WERI-Rb-1 (cell line): Measurements from ENCODE around the gene MYO7B.

ENCODE experiments used
- DNase-seq: peaks from one replicate; pipeline ENCODE4 v3.0.0-alpha.2; 2020
- H3K27ac ChIP-seq: fragments of 250-450 bp; sonication (Bioruptor Pico); 2 replicates; pipeline ENCODE4 v1.5.1; 2020; ENCODE audit warnings: mild to moderate bottlenecking, moderate library complexity
- H3K27me3 ChIP-seq: fragments of 250-450 bp; sonication (Bioruptor Pico); 2 replicates; pipeline ENCODE4 v1.5.1; 2021; ENCODE audit warnings: mild to moderate bottlenecking, low read depth, moderate library complexity; ENCODE audit not compliant: insufficient read depth, severe bottlenecking
- H3K36me3 ChIP-seq: fragments of 250-450 bp; sonication (Bioruptor Pico); 2 replicates; pipeline ENCODE4 v1.5.1; 2020; ENCODE audit warnings: mild to moderate bottlenecking, moderate library complexity
- H3K4me3 ChIP-seq: 2 replicates; pipeline ENCODE4 v1.5.1; 2011; ENCODE audit warnings: low read depth, mild to moderate bottlenecking, control low read depth, low read length
- H3K9me3 ChIP-seq: fragments of 250-450 bp; sonication (Bioruptor Pico); 2 replicates; pipeline ENCODE4 v1.5.1; 2021; ENCODE audit warnings: mild to moderate bottlenecking, moderate library complexity; ENCODE audit not compliant: severe bottlenecking
- CTCF ChIP-seq: IDR thresholded peaks from 2 replicates; pipeline ENCODE4 v1.5.1; 2011; ENCODE audit warnings: low read depth, mild to moderate bottlenecking, control low read depth, inconsistent platforms, low read length

The MYO7B gene

GRCh38 chr2:127646487-127647241 is 111.2 kb downstream of the MYO7B start:
- Histone ChIP-seq H3K9me3 (no peaks in the 10 kb centered on the region), H3K36me3 (no peaks in the 10 kb centered on the region), H3K27me3 (no peaks in the 10 kb centered on the region), H3K4me3 (no peak overlapping the region), H3K27ac (no peak overlapping the region)
- no peak for TF ChIP-seq CTCF
- DNase-seq: no peak

GRCh38 chr2:127647242-127648190 is 112.0 kb downstream of the MYO7B start:
- Histone ChIP-seq H3K36me3 (no peaks in the 10 kb centered on the region), H3K4me3 (no peak overlapping the region), H3K9me3 (no peaks in the 10 kb centered on the region), H3K27me3 (no peaks in the 10 kb centered on the region), H3K27ac (no peak overlapping the region)
- TF ChIP-seq CTCF: no peak
- no peak for DNase-seq

DNA sequence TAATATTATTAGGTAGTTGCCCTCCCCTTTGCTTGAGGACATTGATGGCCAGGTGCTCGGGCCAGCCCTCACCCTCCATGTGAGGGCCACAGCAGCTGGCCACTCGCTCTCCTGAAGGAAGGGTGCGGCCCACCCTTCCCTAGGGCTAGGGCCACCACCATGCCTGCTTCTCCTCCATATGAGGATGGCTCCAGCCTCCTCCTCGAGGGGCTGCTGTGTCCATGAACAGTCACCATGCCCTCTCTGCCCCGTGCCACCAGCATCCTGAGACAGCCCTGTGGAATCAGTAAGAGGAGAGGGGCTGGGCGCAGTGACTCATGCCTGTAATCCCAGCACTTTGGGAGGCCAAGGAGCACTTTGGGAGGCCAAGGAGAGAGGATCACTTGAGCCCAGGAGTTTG is 112.8 kb downstream of the MYO7B start:
- Histone ChIP-seq H3K36me3 (no peaks in the 10 kb centered on the region), H3K9me3 (no peaks in the 10 kb centered on the region), H3K27ac (no peak overlapping the region), H3K4me3 (no peak overlapping the region), H3K27me3 (no peaks in the 10 kb centered on the region)
- no peak for TF ChIP-seq CTCF
- no peak for DNase-seq

- H3K36me3 ChIP-seq: no peaks in the 10 kb centered on the region
- DNase-seq: no peak
- no peaks in the 10 kb centered on the region for H3K9me3 ChIP-seq
- no peak overlapping the region for H3K27ac ChIP-seq
- H3K27me3 ChIP-seq: no peaks in the 10 kb centered on the region
- H3K4me3 ChIP-seq: no peak overlapping the region
- TF ChIP-seq CTCF: no peak
Observed at GRCh38 chr2:127649100-127649611, 113.7 kb downstream of the MYO7B start.

- Histone ChIP-seq H3K4me3 (no peak overlapping the region), H3K9me3 (no peaks in the 10 kb centered on the region), H3K27me3 (no peaks in the 10 kb centered on the region), H3K27ac (no peak overlapping the region), H3K36me3 (no peaks in the 10 kb centered on the region)
- DNase-seq: peak; percentile 90
- TF ChIP-seq CTCF: peak; percentile 82
Observed at GRCh38 chr2:127649684-127650040, 114.2 kb downstream of the MYO7B start.
